Measurements from ENCODE around the gene OR10AG1.
A peak's percentile ranks its signal among the peaks of the same experiment; 100 is the strongest.

OR10AG1 gene

DNA sequence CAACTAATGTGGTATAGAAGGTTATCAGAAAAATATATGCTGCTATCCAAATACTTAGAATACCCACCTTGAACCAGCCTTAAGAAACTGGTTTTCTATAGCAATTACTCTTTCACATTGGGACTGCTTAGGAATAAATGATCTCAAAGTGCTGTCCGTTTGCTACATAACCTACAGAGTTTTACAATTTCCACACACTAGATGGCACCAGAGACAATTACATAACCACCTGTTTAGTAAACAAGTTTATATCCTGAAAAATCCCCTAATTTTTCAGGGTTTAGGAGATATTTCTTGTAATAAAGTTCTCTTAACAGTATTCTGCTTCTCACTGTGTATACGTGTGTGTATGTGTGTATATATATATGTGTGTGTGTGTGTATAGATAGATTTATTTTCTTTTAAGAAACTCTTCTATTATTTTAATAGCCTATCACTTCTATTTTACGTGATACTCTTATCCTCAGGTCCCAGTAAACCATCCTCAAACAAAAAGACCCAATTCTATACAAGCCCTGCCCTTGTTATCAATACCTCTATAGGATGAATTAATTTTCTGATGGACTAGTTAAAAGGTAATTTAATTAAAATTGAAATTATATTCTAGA lies 26.9 kb downstream of the OR10AG1 start:
- H3K36me3 ChIP-seq (ENCODE audit: insufficient read depth, low read length), result no peaks in the 10 kb centered on the region
- no peaks in the 10 kb centered on the region for H3K9me2 ChIP-seq (ENCODE audit: low read depth, low read length)
- TF ChIP-seq, protein P1, sequence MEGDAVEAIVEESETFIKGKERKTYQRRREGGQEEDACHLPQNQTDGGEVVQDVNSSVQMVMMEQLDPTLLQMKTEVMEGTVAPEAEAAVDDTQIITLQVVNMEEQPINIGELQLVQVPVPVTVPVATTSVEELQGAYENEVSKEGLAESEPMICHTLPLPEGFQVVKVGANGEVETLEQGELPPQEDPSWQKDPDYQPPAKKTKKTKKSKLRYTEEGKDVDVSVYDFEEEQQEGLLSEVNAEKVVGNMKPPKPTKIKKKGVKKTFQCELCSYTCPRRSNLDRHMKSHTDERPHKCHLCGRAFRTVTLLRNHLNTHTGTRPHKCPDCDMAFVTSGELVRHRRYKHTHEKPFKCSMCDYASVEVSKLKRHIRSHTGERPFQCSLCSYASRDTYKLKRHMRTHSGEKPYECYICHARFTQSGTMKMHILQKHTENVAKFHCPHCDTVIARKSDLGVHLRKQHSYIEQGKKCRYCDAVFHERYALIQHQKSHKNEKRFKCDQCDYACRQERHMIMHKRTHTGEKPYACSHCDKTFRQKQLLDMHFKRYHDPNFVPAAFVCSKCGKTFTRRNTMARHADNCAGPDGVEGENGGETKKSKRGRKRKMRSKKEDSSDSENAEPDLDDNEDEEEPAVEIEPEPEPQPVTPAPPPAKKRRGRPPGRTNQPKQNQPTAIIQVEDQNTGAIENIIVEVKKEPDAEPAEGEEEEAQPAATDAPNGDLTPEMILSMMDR (IDR thresholded peaks at IDR 0.05; ENCODE audit: low read length), result peak; percentile 68
- TF ChIP-seq EZH2 (IDR thresholded peaks at IDR 0.05; ENCODE audit: borderline replicate concordance, low read length), result no peak
- H3K9ac ChIP-seq (ENCODE audit: low read length), result no peak overlapping the region
- H3F3A ChIP-seq (ENCODE audit: insufficient read depth, low read length), result no peaks in the 10 kb centered on the region
- no peaks in the 10 kb centered on the region for H4K20me1 ChIP-seq (ENCODE audit: insufficient read depth, low read length)
- H3K27me3 ChIP-seq (ENCODE audit: insufficient read depth, low read length), result no peaks in the 10 kb centered on the region
- H3K9me3 ChIP-seq (ENCODE audit: low read length), result no peaks in the 10 kb centered on the region
- H3K27ac ChIP-seq (ENCODE audit: low read depth, low read length, poor library complexity, severe bottlenecking), result no peak overlapping the region
- no peak overlapping the region for H3K4me3 ChIP-seq (ENCODE audit: low read depth, low read length, poor library complexity, severe bottlenecking)
- H3K79me2 ChIP-seq (ENCODE audit: insufficient read depth, low read length), result no peaks in the 10 kb centered on the region
- H3K4me1 ChIP-seq (ENCODE audit: insufficient read depth, low read length, severe bottlenecking), result no peaks in the 10 kb centered on the region
- H3K4me2 ChIP-seq (ENCODE audit: low read length), result no peak overlapping the region
- H2AFZ ChIP-seq (ENCODE audit: low read length), result no peak overlapping the region

DNA sequence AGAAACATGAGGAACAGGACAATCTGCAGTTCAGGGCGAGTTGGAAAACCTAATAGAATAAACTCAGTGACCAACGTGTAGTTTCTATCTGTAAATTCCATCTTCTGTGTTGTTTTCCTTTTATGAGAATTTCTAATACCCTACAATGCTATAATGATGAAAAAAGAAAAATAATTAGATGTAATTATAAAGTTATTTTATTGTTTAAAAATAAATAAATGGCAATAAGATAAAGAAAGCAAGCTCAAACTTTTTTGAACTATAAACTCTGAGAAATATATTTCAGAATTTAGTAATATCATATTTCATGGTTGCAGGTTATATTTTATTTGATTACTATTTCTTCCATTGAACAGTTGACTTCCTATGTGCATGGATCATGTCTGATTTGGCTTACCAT lies 33.4 kb downstream of the OR10AG1 start, which contains the start of gene OR5I1:
Gene OR5I1 (minus strand): TSS at position 101 of the 400 bp plus-strand sequence. CDS start 0 bp downstream, at position 101.
- Histone ChIP-seq H3K4me1 (ENCODE audit: insufficient read depth, low read length, severe bottlenecking) (no peaks in the 10 kb centered on the region), H3K79me2 (ENCODE audit: insufficient read depth, low read length) (no peaks in the 10 kb centered on the region), H2AFZ (ENCODE audit: low read length) (no peak within 1 kb of the TSS), H3K36me3 (ENCODE audit: insufficient read depth, low read length) (no peaks in the 10 kb centered on the region), H3K9me3 (ENCODE audit: low read length) (no peaks in the 10 kb centered on the region), H3K27me3 (ENCODE audit: insufficient read depth, low read length) (no peaks in the 10 kb centered on the region), H3K4me3 (ENCODE audit: low read depth, low read length, poor library complexity, severe bottlenecking) (no peak within 1 kb of the TSS), H3F3A (ENCODE audit: insufficient read depth, low read length) (no peaks in the 10 kb centered on the region), H3K9me2 (ENCODE audit: low read depth, low read length) (no peaks in the 10 kb centered on the region), H3K27ac (ENCODE audit: low read depth, low read length, poor library complexity, severe bottlenecking) (no peak within 1 kb of the TSS), H3K4me2 (ENCODE audit: low read length) (no peak within 1 kb of the TSS), H4K20me1 (ENCODE audit: insufficient read depth, low read length) (no peaks in the 10 kb centered on the region), H3K9ac (ENCODE audit: low read length) (no peak within 1 kb of the TSS)
- TF ChIP-seq EZH2 (IDR thresholded peaks at IDR 0.05; ENCODE audit: borderline replicate concordance, low read length), result no peak
- TF ChIP-seq, protein P1 (IDR thresholded peaks at IDR 0.05; ENCODE audit: low read length), result no peak

DNA sequence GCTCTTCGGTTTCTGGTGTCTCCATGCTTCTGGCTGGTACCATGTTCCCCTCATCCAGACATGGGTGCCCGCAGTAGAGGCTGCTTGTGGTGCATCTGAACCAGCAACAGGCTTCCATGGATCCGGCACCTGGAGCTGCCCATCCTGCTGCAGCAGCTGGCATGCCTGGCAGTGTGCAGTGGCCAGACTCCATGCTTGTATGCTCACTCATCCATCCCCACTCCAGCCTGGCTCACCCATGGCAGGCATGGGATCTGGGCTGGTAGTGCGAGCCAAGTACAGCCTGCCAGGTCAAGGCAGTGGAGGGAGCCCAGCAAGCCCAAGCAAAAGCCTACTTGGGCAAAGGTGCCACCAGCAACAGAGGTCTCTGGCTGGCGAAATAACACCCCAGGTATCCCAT lies 49.2 kb downstream of the OR10AG1 start:
- Histone ChIP-seq H3K4me2 (ENCODE audit: low read length) (no peak overlapping the region), H3K9me2 (ENCODE audit: low read depth, low read length) (no peaks in the 10 kb centered on the region), H3K9ac (ENCODE audit: low read length) (no peak overlapping the region), H3K27ac (ENCODE audit: low read depth, low read length, poor library complexity, severe bottlenecking) (no peak overlapping the region), H3K27me3 (ENCODE audit: insufficient read depth, low read length) (no peaks in the 10 kb centered on the region), H3K79me2 (ENCODE audit: insufficient read depth, low read length) (no peaks in the 10 kb centered on the region), H3K36me3 (ENCODE audit: insufficient read depth, low read length) (no peaks in the 10 kb centered on the region), H2AFZ (ENCODE audit: low read length) (no peak overlapping the region), H3F3A (ENCODE audit: insufficient read depth, low read length) (no peaks in the 10 kb centered on the region), H3K4me1 (ENCODE audit: insufficient read depth, low read length, severe bottlenecking) (no peaks in the 10 kb centered on the region), H4K20me1 (ENCODE audit: insufficient read depth, low read length) (no peaks in the 10 kb centered on the region), H3K4me3 (ENCODE audit: low read depth, low read length, poor library complexity, severe bottlenecking) (no peak overlapping the region), H3K9me3 (ENCODE audit: low read length) (no peaks in the 10 kb centered on the region)
- TF ChIP-seq EZH2 (IDR thresholded peaks at IDR 0.05; ENCODE audit: borderline replicate concordance, low read length), result no peak
- TF ChIP-seq, protein P1 (IDR thresholded peaks at IDR 0.05; ENCODE audit: low read length), result no peak
